HG03558 (cell line): Measurements from ENCODE around the gene PITRM1.

Source experiments
- ATAC-seq: cut with Tn5 transposase; IDR thresholded peaks from one replicate; pipeline ENCODE4 v1.9.1; 2021; ENCODE audit warnings: moderate number of reproducible peaks; ENCODE audit not compliant: unreplicated experiment; ENCODE audit errors: extremely low read depth

Gene PITRM1

DNA sequence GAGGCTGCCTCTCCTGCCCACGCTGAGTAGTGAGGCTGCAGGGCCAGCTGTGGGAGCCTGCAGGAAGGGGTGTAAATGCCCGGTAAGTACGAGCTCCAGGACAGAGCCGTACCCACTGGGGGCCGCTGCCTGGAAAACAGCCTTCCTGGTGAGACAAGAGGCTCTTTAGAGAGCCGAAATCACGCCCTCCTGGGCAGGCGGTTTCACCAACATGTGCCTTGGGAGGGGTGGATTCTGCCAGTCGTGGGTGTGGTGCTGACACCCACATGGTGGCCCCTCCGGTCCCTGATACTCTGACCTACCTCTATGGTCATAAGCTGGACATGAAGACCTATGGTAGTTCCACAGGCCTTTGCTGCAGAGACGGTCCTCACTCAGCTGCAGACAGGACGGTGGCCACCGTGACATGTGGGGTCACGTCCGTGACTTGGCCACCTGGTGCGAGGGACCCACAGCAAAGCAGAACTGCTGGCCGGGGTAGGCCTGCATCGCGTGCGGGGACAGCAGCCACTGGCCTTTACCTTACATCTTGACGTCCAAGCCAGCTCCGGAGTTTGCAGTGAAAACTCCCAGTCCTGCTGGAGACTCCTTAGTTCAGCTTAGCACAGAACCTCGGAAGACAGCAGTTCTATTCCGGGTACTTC, 46.9 kb downstream of the PITRM1 start:
- ATAC-seq, result no peak

DNA sequence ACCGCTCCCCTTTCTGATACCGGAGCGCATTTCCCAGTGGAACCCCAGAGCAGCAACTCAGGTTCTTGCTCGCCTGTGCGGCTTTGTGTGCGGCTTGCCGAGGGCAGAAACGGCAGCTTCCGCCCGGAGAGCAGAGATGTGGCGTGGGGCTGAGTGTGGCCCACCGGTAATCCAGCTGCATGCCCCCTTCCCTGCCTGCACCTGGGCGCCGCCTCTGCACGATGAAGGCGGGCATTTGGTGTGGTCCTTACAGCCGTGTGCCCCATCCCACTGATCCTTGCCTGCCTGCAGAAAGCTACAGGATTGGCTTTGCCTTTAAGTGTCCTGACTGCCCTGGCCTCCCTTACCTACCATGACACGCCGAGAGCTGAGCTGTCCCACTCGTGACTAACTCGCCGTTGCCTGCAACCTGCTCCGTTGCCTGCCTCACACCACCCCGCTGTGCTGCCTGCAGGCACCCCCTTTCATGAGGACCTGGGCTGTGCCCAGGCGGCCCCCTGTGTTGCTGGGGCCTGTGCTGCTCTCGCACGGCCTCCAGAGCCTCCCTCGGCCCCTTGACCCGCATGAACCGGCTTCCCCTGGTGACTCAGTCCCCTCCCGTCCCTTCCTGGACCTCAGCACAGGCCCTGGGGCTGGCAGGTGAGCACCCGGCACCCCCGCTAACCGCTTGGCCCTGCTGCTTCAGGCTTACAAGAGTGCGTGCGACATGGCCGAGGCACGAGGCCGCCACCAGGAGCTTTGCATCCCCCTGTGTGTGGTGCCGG, 48.0 kb downstream of the PITRM1 start:
- ATAC-seq, result no peak

GRCh38 chr10:3123571-3124411, 48.8 kb downstream of the PITRM1 start:
- ATAC-seq, result no peak

GRCh38 chr10:3122486-3123205, 49.9 kb downstream of the PITRM1 start:
- no peak for ATAC-seq

GRCh38 chr10:3122034-3122433, 50.5 kb downstream of the PITRM1 start:
- ATAC-seq, result no peak

DNA sequence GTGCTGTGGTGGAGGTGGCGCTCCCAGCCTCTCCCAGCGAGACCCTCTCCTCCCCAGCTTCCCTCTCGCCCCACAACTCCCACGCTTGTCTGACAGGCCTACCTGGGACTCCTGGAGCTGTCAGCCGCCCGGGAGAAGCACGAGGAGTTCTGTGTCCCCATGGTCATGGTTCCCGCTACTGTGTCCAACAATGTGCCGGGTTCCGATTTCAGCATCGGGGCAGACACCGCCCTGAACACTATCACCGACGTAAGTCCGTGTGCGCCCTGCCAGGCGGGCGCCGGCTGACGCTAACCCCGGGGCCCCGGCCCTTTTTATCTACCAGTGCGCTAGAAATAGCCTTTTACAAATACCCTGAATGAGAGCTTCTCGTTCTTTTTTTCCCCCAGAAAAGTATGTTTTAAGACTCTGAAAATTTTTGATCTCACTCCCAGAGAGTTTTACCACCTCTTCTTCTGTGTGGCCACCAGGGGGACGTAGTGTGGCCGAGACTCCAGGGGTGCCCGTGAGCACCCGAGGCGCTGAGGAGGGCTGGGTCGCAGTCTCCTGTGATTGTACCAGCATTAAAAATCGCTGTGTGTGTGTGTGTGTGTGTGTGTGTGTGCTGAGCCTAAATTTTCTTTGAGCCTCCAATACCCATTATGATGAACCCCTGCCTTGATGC, 52.7 kb downstream of the PITRM1 start:
- no peak for ATAC-seq

DNA sequence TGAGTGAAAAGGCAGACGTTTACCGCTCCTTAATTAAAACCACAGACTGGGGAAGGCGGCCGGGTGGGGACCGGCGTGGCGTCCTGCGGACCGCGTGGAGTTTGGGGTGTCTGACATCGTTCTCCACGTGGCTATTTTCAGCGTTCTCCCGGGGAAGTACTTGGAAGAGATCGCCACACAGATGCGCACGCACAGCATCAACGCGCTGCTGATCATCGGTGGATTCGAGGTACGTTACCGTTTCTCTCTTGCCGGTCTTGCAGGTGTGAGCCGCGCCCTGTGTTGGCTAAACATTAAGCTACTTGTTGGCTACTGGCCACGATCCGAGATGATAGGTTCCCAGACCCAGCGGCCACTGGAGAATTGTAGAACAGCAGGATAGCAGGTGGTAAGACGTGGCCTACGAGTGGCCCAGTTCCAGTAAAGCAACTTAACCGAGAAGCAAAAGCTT, 53.9 kb downstream of the PITRM1 start:
- no peak for ATAC-seq

DNA sequence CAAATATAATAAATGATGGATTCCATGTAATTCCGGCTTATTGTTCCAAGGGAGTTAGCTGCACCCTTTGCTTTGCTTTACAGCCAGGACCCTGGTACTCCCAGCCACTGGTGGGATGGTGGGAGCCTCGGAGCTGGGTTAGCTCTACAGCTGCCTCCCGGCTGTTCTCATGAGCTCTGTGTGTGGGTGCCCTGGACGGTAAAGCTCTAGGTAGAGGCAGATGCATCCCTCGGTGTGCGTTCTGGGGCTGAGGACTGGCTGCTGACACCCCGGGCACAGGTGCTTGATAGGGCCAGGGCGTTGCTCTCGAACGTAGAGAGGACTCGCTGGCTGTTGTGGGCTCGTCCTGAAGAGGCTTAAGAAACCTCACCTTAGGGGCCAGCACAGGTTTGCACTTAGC, 55.1 kb downstream of the PITRM1 start:
- no peak for ATAC-seq

- no peak for ATAC-seq
Measured at GRCh38 chr10:3116508-3117100, 56.0 kb downstream of the PITRM1 start.

GRCh38 chr10:3115685-3116084, 56.9 kb downstream of the PITRM1 start:
- no peak for ATAC-seq

- no peak for ATAC-seq
Measured at GRCh38 chr10:3113343-3113720, 59.2 kb downstream of the PITRM1 start.

- no peak for ATAC-seq
Measured at GRCh38 chr10:3111621-3112163, 60.9 kb downstream of the PITRM1 start.

DNA sequence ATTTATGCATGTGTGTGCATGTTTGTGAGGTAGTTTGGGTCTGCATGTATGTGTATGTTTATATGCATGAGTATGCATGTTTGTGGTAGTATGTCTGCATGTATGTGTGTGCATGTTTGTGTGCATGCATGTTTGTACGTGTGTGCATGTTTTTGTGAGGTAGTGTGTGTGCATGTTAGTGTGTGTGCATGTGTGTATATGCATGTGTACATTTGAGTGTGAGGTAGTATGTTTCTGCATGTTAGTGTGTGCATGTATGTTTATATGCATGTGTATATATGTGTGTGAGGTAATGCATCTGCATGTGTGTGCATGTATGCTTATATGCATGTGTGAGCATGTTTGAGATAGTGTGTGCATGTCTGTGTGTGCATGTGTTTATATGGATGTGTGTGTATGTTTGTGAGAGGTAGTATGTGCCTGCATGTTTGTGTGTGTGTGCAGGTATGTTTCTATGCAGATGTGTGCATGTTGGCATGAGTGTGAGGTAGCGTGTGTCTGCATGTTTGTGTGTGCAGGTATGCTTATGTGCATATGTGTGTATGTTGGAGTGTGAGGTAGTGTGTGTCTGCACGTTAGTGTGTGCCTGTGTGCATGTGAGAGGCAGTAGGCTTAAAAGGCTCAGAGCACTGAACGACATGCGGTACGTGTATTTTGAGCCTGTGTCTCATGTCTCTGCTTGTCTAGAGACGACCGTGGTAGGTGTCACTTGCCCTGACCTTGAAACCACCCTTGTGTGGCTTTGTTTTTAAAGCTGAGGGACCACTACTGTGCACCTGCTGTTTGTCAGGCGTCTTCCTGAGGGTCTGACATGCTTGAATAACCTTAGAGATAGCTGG, 61.6 kb downstream of the PITRM1 start:
- ATAC-seq, result no peak

DNA sequence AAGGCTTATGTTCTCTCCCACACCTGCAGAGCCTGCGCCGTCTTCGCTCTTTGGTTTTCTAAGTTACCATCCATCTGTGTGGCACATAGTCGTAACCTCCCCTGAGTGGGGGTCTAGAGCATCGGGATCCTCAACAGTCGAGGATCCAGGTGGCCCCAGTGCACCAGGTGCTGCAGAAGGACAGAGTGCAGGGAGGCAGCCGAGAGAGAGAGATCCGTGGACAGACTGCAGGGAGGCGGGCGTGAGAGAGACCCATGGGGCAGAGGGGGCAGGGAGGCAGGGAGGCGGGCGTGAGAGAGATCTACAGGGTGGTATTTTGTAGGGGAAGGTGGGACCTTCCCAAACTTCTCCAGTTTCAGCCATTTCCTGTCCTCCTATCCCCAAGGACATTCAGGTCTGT, 62.9 kb downstream of the PITRM1 start:
- no peak for ATAC-seq

DNA sequence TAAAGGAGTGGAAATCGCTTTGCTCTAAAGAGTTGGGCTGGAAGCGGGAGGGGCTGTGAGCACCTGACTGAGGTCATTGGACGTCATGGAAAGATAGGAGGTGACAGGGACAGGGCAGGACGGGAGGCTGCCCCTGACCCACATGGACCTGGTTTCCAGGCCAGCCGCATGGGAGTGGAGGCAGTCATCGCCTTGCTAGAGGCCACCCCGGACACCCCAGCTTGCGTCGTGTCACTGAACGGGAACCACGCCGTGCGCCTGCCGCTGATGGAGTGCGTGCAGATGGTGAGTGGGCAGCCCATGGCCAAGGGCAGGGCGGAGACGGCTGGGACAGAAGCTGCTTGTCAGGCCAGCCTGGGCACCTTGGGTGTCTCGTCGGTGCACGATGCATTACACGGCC, 63.4 kb downstream of the PITRM1 start:
- ATAC-seq, result no peak

DNA sequence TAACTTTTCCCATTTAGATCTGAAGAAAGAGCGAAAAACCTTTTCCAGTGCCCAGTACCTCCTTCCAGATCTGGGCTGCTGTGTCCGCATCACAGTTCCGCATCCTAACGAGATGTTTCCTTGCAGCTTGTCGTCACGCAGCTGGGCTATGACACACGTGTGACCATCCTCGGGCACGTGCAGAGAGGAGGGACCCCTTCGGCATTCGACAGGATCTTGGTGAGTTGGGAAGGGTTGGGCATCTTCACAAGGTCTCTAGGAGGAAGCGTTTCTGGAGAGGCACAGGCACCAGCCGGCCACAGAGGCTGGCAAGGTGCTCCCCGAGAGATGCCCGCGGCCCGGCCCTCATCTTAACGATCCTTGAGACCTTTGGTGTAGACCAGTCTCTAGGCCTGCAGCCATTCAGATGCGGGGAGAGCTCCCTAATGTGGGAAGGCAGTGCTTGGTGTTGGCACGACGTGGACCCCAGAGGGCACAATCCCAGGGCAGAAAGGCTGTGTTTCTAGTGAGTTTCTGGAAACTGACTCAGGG, 63.9 kb downstream of the PITRM1 start:
- ATAC-seq, result no peak

GRCh38 chr10:3108033-3108432, 64.5 kb downstream of the PITRM1 start:
- ATAC-seq, result no peak

- no peak for ATAC-seq
Measured at GRCh38 chr10:3107426-3107961, 65.1 kb downstream of the PITRM1 start.
